HuH-7 (cell line): ENCODE results near the gene SOCS4.
"Not testable (repeated sequence)": the region's sequence is repeated elsewhere in the genome, so short reads cannot be mapped to it uniquely, and the experiment has no call there.

ENCODE experiments used
- DNase-seq: peaks from one replicate; pipeline ENCODE4 v3.0.0; 2011; ENCODE audit warnings: low spot score

Gene SOCS4, protein sequence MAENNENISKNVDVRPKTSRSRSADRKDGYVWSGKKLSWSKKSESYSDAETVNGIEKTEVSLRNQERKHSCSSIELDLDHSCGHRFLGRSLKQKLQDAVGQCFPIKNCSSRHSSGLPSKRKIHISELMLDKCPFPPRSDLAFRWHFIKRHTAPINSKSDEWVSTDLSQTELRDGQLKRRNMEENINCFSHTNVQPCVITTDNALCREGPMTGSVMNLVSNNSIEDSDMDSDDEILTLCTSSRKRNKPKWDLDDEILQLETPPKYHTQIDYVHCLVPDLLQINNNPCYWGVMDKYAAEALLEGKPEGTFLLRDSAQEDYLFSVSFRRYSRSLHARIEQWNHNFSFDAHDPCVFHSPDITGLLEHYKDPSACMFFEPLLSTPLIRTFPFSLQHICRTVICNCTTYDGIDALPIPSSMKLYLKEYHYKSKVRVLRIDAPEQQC

DNA sequence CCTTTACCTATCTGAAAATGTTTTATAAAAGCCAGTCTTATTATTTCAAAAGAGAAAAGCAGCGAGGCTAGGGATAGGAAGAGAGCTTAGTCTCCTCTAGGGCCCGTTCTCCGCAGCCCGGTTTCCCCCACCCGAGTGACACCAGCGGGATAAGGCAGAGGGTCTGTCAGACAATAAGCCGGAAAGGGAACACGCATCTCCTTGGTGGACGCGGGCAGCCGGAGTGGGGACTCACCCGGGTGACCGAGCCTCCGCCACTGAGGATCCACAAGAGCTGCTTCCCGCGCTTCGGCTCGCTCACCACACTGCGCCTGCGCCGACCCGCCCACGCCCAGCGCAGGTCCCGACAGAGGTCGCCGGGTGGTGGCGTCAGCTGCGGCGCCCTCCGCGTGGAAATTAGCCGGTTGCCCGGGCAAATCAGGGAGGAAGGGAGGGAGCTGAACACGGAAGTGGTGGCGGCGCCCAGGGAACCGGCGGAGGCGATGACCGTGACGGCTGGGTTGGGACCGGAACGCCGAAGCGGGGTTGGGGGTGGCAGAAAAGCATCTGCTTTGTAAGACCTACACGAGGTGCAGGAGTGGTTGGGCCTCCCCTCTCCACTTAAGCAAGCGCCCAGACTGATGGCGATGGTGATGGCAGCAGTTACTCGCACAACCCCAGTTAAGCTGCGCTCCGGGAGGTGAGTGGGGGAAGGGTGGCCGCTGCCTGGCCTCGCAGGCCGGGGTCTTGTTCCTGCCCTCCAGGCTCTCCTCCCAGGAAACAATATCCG is at the start of gene SOCS4, which contains the start of gene WDHD1:
Gene SOCS4, plus strand, starts transcription at position 444 of the 769 bp plus-strand sequence. CDS start 15,806 bp downstream, outside the sequence.
Gene WDHD1, minus strand, starts transcription at position 307 of the 769 bp plus-strand sequence. CDS start 312 bp downstream, outside the sequence.
- peak; percentile 90 for DNase-seq

- DNase-seq = no peak
These were observed 48.0 kb upstream of the SOCS4 start for GRCh38 chr14:54979039-54979438.

DNA sequence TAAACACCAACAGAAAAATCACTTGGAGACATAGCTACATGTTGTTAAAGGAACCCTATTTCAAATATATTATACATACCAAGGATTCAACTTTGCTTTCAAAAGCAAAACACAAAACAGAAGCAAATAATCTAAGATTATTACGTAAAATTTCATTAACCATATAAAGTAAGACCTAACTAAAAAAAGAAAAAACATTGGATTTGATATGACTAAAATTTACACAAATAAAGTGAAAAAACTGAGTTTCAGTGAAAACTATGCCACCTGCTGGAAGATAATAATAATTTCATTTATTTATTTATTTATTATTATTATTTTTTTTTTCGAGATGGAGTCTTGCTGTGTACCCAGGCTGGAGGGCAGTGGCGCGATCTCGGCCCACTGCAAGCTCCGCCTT is 45.3 kb upstream of the SOCS4 start:
- no peak for DNase-seq

DNA sequence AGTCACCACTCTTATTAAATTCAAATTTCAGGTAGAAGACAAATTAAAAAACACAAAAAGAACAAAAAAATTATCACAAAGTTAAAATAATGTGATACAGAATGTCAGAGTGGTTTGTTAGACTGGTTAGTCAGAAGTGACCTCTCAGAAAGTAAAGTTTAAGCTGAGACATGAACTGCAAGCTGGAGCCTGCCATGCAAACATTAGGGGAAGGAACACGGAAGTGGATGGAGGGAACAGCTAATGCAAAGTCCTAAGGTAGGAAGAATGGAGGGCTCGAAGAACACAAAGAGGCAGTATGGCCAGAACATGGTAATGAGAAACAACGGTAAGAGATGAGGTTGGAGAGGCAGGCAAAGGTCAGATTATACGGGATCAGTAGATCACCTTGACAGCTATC is 41.9 kb upstream of the SOCS4 start:
- no peak for DNase-seq

DNA sequence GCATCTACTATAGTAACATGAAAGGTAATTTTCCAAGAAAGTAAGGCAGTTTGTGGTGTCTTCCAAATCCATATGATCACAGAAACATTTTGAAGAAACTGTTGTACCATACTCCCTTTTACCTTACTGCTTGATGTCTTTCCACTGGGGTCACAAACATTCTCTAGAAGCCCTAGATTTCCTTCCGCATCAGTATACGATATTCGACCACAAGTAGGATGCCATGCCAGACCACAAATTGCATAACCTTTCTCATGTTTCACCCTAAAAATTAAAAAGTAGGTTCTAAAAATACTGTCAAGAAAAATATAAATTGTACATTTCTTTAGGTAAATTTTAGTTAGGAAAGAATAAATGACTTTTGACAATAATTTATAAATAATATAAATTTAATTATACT is 26.7 kb upstream of the SOCS4 start:
- DNase-seq = no peak

DNA sequence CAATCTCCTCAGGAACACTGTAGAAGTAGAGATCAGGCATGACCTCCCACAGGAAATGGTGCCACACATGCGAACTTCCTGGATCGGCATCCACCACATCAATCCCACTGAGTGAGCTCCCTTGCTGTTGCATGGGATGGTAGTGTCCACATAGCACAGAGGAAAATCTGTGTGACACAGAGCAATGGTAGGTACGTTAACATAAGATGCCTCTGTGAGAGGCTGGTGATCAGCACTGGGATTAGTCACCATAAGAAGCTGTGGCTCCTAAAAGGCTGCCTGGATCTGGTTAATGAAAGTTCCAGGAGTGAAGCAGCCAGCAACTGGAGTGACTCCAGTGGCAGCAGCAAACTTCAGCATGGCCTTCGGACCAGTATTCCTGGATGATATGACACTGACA is 22.0 kb upstream of the SOCS4 start:
- no peak for DNase-seq

DNA sequence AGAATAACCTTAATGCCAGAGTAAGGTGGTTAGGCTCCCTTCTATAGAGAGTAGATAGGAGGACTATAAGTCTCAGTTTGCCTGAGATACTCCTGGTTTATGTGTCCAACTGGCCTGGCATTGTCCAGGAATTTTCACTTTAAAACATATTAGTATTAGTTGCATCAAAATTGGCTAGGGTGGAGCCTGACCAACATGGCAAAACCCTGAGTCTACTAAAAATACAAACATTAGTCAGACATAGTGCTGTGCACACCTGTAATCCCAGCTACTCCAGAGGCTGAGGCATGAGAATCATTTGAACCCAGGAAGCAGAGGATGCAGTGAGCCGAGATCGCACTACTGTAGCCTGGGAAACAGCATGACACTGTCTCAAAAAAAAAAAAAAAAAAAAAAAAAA is 12.0 kb upstream of the SOCS4 start:
- DNase-seq = no peak

GRCh38 chr14:55019968-55020554 is 7.0 kb upstream of the SOCS4 start:
- DNase-seq = no peak

GRCh38 chr14:55024365-55024764 is 2.7 kb upstream of the SOCS4 start:
- not testable (repeated sequence) for DNase-seq

- no peak for DNase-seq
These were observed 1.1 kb upstream of the SOCS4 start for GRCh38 chr14:55025948-55026347.

DNA sequence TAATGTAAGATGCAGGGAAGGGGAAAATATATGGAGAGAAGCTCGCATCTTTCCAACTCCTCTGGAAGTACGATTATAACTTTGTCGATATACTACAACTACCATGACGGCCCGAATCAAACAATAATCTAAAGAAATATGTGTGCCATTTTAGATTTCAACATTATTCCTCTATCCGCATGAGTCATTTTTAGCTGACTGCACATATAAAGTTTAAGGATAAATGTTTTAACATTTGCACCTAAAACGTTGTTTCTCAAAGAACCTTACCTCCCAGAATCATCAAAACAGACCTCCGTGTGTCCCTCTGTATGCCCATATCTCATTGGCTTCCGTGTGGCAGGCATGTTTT is 619 bp upstream of the SOCS4 start:
- no peak for DNase-seq

DNA sequence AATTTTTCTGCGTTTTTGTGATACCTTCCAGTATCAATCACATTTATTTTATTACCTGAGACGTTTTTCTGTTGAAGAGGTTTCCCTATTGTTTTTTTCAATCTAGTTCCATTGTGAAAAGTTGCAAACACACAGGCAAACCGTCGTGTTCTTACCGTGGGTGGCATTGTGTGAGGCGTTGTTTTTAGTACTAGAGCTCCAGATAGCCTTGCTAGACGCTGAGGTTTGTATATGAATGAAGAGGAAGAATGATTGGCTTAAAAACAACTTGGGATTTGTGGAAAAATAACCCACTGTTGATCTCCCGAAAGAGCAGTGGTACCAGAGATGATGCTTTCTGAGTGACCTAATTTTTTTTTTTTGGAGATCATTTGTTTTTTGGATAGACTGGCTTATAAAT is 1.0 kb downstream of the SOCS4 start:
- no peak for DNase-seq

- no peak for DNase-seq
These were observed 1.4 kb downstream of the SOCS4 start for GRCh38 chr14:55028476-55028875.

DNA sequence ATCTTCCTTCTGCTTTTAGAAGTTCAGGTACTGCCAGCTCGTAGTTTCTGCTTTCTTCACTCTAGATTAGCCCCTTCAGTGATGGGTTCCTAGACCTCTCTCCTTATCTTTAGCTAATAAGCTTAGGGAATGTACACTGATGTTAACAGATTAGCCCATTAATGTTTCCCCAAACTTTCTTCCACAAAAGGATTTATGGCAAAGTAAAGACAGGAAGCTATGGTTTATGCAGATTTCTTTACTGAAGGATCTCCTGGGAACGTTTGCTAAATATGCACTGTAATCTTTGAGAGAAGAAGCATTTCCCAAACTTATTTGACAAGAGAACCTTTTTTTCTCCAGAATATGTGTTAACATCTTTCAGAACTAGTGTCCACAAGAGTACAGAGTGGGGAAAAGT is 4.2 kb downstream of the SOCS4 start:
- no peak for DNase-seq

- not testable (repeated sequence) for DNase-seq
These were observed 11.0 kb downstream of the SOCS4 start for GRCh38 chr14:55037995-55038394.

DNA sequence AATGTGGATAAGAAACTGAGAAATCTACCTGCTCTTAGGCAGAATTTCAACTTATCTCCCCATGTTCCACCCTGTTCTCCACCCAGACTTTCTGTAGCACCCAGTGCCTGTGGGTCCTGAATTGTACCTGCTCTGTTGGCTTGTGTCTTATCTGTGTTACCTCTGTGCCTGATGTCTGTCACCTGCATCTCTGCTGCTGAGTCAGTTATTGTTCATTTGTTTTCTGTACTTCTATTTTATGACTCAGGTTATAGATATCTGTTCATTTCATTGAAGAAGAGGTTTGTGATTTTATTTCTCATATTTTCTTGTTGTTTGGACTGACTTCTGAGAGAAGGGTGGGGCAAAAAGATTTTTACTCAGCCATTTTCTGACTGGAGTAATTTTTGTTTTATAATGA is 11.7 kb downstream of the SOCS4 start:
- DNase-seq = no peak

DNA sequence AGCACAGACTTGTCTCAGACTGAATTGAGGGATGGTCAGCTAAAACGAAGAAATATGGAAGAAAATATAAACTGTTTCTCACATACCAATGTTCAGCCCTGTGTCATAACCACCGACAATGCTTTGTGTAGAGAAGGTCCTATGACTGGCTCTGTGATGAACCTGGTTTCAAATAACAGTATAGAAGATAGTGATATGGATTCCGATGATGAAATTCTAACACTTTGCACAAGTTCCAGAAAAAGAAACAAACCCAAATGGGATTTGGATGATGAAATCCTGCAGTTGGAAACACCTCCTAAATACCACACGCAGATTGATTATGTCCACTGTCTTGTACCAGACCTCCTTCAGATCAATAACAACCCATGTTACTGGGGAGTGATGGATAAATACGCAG is 16.5 kb downstream of the SOCS4 start:
- DNase-seq = no peak

DNA sequence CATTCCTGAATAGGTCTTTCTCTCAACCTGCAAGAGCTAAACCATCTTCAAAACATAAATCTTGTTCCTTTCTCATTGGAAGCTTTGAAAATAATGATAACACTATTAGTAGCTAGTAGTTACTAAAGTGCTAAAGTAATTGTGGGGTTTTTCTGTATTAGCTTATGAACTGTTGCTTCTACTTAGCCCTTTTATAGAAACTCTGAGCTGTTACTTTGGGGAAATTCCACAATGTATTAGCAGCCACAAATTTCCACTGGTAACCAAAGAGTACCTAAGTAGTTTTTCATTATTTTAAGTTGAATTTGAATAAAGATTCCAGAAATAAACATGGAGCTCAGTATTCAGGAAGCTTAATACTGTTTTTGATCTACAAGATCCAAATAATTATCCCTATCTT is 18.1 kb downstream of the SOCS4 start:
- DNase-seq = no peak

DNA sequence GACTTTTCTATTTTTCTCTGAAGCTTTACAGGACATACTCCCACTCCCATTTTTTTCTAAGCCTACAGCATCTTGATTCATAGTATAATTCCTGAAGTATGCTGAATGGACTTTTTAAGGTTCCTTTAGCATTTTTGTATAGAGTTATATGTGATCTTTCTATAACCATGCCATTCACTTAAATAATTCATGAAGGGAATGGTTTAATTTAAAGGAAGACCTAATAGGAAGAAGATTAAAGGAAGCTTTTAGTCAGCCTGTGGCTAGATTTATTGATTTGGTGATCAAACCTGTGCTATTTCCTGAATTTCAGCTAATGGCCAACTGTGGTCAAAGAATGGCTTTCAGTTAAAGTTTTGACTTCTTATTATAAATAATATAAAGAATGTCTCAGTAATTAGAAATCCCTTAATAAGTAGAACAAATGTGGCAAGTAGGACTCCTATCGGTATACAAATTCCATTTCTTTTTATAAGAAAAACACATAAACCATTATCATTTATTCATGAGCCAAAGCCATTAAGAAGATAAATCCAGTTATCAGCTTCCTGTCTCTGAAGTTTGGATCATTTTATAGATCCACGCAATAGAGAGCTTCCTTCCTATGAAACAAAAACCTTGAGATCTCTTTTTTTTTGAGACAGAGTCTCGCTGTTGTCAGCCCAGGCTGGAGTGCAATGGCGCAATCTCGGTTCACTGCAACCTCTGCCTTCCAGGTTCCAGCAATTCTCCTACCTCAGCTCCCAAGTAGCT is 20.4 kb downstream of the SOCS4 start:
- no peak for DNase-seq

DNA sequence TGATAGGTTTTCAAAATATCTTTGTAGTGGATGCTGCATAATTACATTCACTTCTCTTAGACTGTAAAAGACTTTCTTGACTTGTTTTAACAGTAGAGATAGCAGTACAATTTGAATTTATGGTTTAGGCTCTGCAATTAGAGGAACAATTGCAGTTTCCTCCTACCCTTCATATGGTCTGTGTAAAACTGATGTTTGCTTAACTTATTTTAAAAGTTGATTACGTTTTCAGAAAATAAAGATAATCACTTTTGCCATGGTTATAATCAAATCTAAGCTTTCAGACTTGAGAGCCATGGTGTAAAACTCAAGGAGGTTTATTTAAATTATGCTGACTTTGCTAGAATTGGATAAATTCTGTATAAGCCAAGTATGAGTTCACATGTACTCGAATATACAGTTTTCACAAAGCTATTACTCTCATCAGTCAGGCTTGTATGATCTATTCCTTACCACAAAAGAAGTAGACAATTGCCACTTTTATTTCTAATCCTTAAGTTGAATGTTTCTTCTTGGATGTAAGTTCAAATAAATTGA is 21.9 kb downstream of the SOCS4 start:
- DNase-seq = no peak

- DNase-seq = no peak
These were observed 24.1 kb downstream of the SOCS4 start for GRCh38 chr14:55051165-55051422.
